Right ventricle myocardium superior (tissue), 1 donor: Measurements from ENCODE around the gene CCDC134. TPM values are rescaled to one million over a fixed set of nuclear protein-coding genes. Genes with fewer than 3 reads are reported as not detected.

Experiments
- ATAC-seq: fragments of 200-7000 bp; cut with Tn5 transposase; one replicate; pipeline ENCODE4 v1.9.1; 2020; ENCODE audit warnings: mild to moderate bottlenecking; ENCODE audit not compliant: poor library complexity
- DNase-seq: peaks from one replicate; pipeline ENCODE4 v3.0.0-alpha.2; 2020
- intact Hi-C: fragments of 100-400 bp; cut with DNase I; formaldehyde crosslinking; loops from one replicate; pipeline ENCODE4 v1.11.2; 2022
- total RNA-seq: library from RNA; stranded (reverse); fragmentation: NEBNext Ultra II Directional; extraction: Animal tissue kit (Norgen Biotek cat#: 25700); gene quantifications from one replicate; pipeline ENCODE4 v1.2.1, GENCODE V29; 2021
- donor health status: DM: no; HTN: yes; CAD: no; lungs with severe emphysema.

Gene CCDC134
- total RNA-seq, 1 donor from 2014 or later: 4.0 TPM

GRCh38 chr22:41819257-41819656 is 18.8 kb downstream of the CCDC134 start:
- DNase-seq (no peak), ATAC-seq (no peak)
- intact Hi-C loops: no loop called here

GRCh38 chr22:41820447-41820846 is 20.0 kb downstream of the CCDC134 start:
- DNase-seq: no peak
- ATAC-seq: no peak
- intact Hi-C loops: no loop called here

- ATAC-seq: no peak
- intact Hi-C loops: no loop called here
- DNase-seq: no peak
These were observed 21.2 kb downstream of the CCDC134 start for GRCh38 chr22:41821471-41822316.

- peak; percentile 36 for ATAC-seq
These were observed 22.0 kb downstream of the CCDC134 start for GRCh38 chr22:41822317-41823057.

GRCh38 chr22:41823797-41824196 is 23.3 kb downstream of the CCDC134 start:
- no peak for ATAC-seq
- DNase-seq: no peak
- intact Hi-C loops: loop anchor here (1.0 kb wide), 1 partner anchor 118 kb away; no protein-coding TSS in a partner anchor

More at GRCh38 chr22:41822317-41823057, 22.0 kb downstream of the CCDC134 start:
- no peak for DNase-seq
- intact Hi-C loops: loop anchor here (1.0 kb wide), 1 partner anchor 119 kb away; no protein-coding TSS in a partner anchor

- ATAC-seq: no peak
- intact Hi-C loops: no loop called here
- no peak for DNase-seq
These were observed 24.9 kb downstream of the CCDC134 start for GRCh38 chr22:41825376-41825775.

GRCh38 chr22:41826021-41826420 is 25.5 kb downstream of the CCDC134 start:
- intact Hi-C loops: no loop called here
- DNase-seq (no peak), ATAC-seq (peak; percentile 16)

- peak; percentile 58 for ATAC-seq
- DNase-seq: no peak
- intact Hi-C loops: no loop called here
These were observed 26.2 kb downstream of the CCDC134 start for GRCh38 chr22:41826430-41827383.

- DNase-seq (no peak), ATAC-seq (no peak)
- intact Hi-C loops: no loop called here
These were observed 27.2 kb downstream of the CCDC134 start for GRCh38 chr22:41827671-41828070.

- ATAC-seq: no peak
- intact Hi-C loops: no loop called here
- no peak for DNase-seq
These were observed 28.0 kb downstream of the CCDC134 start for GRCh38 chr22:41828516-41828915.

GRCh38 chr22:41830174-41830573 is 29.7 kb downstream of the CCDC134 start:
- DNase-seq (no peak), ATAC-seq (no peak)
- intact Hi-C loops: no loop called here

- intact Hi-C loops: no loop called here
- DNase-seq: no peak
- no peak for ATAC-seq
These were observed 30.9 kb downstream of the CCDC134 start for GRCh38 chr22:41831383-41831782.

- intact Hi-C loops: no loop called here
- DNase-seq: no peak
- ATAC-seq: no peak
These were observed 31.5 kb downstream of the CCDC134 start for GRCh38 chr22:41831828-41832552.

GRCh38 chr22:41832553-41833368 is 32.3 kb downstream of the CCDC134 start, which contains the start of gene SREBF2:
Gene SREBF2, plus strand, starts transcription at chr22:41833105. Its CDS starts 166 bp downstream, at chr22:41833271.
- peak; percentile 100 for DNase-seq
- ATAC-seq: peak; percentile 95
- intact Hi-C loops: no loop called here

GRCh38 chr22:41833369-41834004 is 33.0 kb downstream of the CCDC134 start:
- DNase-seq (peak; percentile 68), ATAC-seq (peak; percentile 30)
- intact Hi-C loops: no loop called here

- ATAC-seq: no peak
- DNase-seq: no peak
- intact Hi-C loops: no loop called here
These were observed 33.8 kb downstream of the CCDC134 start for GRCh38 chr22:41834005-41834944.
